K562 (cell line): Measurements from ENCODE around the gene CALM3. TPM values are rescaled to one million over a fixed set of nuclear protein-coding genes. Genes with fewer than 3 reads are reported as not detected.
A peak's percentile ranks its signal among the peaks of the same experiment; 100 is the strongest.

Source experiments
- AFF1 ChIP-seq, 2 experiments: fragments of 450-650 bp; IDR thresholded peaks; 2 replicates each; pipeline ENCODE4 v1.6.1; 2018; ENCODE audit warnings: mild to moderate bottlenecking in 2 of 2, low read depth in 1 of 2; ENCODE audit not compliant: partially characterized antibody in 2 of 2
- GTF2A2 ChIP-seq: IDR thresholded peaks from 2 replicates; pipeline ENCODE4 v1.6.1; 2016; ENCODE audit warnings: mild to moderate bottlenecking, missing genetic modification characterization, missing compliant biosample characterization
- IRF1 ChIP-seq: sonication (generic); formaldehyde crosslinking; IDR thresholded peaks from 2 replicates; pipeline ENCODE4 v1.8.0; 2022; ENCODE audit warnings: missing genetic modification reagents, mild to moderate bottlenecking, borderline replicate concordance
- KDM4B ChIP-seq, 2 experiments: fragments of 450-650 bp in 1 of 2; sonication (generic) in 1 of 2; IDR thresholded peaks; 2 replicates each; pipeline ENCODE4 v1.6.1; 2016 to 2017; ENCODE audit warnings: borderline replicate concordance in 2 of 2, antibody characterized with exemption in 1 of 2, low read depth in 1 of 2, mild to moderate bottlenecking in 1 of 2
- KLF16 ChIP-seq: IDR thresholded peaks from 2 replicates; pipeline ENCODE4 v1.6.1; 2016; ENCODE audit warnings: antibody characterized with exemption
- RREB1 ChIP-seq: fragments of 250-450 bp; sonication (Bioruptor Pico); IDR thresholded peaks from 2 replicates; pipeline ENCODE4 v1.4.0; 2020
- ZBTB49 ChIP-seq: sonication (generic); formaldehyde crosslinking; IDR thresholded peaks from 2 replicates; pipeline ENCODE4 v1.8.0; 2022; ENCODE audit warnings: missing genetic modification reagents, mild to moderate bottlenecking, borderline replicate concordance
- ZNF639 ChIP-seq, 2 experiments: fragments of 200-800 bp in 1 of 2; sonication (Bioruptor generic) in 1 of 2; sonication (generic) in 1 of 2; formaldehyde crosslinking in 1 of 2; IDR thresholded peaks in 1 of 2; conservative IDR thresholded peaks in 1 of 2; 2 replicates each; pipeline versions ENCODE4 v1.5.0 to v1.6.1; 2016 to 2020; ENCODE audit warnings: missing compliant biosample characterization in 1 of 2, missing genetic modification characterization in 1 of 2, missing genetic modification reagents in 1 of 2
- ZNF696 ChIP-seq: fragments of 250-450 bp; sonication (Bioruptor Pico); conservative IDR thresholded peaks from 2 replicates; pipeline ENCODE4 v1.4.0; 2020; ENCODE audit warnings: mild to moderate bottlenecking, moderate library complexity
- polyA plus RNA-seq, 8 experiments: library from polyadenylated mRNA; depleted of rRNA in 4 of 8; stranded (reverse) in 5 of 8; unstranded in 3 of 8; fragments of >200 nt; fragmentation: Nextera tagmentation in 2 of 8; fragmentation: Illumina TruSeq in 1 of 8; extraction: Ambion mirVana in 2 of 8; extraction: Trizol in 1 of 8; gene quantifications; 2 replicates each; pipeline versions ENCODE4 v1.2.1 to v1.2.3, GENCODE V29; 2011 to 2014; ENCODE audit warnings: inconsistent platforms in 1 of 8, missing spikeins in 1 of 8
- total RNA-seq, 7 experiments: library from RNA; depleted of rRNA in 6 of 7; stranded (reverse); fragments of >200 nt in 6 of 7; fragmentation: Illumina TruSeq in 2 of 7; extraction: Trizol in 2 of 7; gene quantifications; 2 replicates each; pipeline versions ENCODE4 v1.2.1 to v1.2.3, GENCODE V29; 2011 to 2021; ENCODE audit warnings: low replicate concordance in 1 of 7

The CALM3 gene
- total and polyA plus RNA-seq, 9 of the 15 experiments (the other 6 are each of a cell fraction or from before 2014, with no cell fraction given) = 34.6 to 350 (median 156) TPM

GRCh38 chr19:46600384-46601317 lies 479 bp upstream of the CALM3 start (continued):
- TF ChIP-seq AFF1 (IDR thresholded peaks at IDR 0.05; ENCODE audit: low read depth in 1 of 2, partially characterized antibody in 2 of 2) (peak in 1 of 2 experiments; percentile 62), RREB1 (CRISPR knock-in tag) (no peak), ZBTB49 (CRISPR knock-in tag) (no peak), KDM4B (IDR thresholded peaks at IDR 0.05; ENCODE audit: borderline replicate concordance in 2 of 2, low read depth in 1 of 2) (peak in 1 of 2 experiments; percentile 43; a peak in 1 of 4 replicates), KLF16 (no peak), ZNF639 (CRISPR knock-in tag; conservative IDR thresholded peaks at IDR 0.05 in 1 of 2, IDR thresholded peaks at IDR 0.05 in 1 of 2) (peak in 1 of 2 experiments; percentile 98; a peak in 2 of 4 replicates), ZNF696 (CRISPR knock-in tag) (no peak), IRF1 (CRISPR knock-in tag) (no peak), GTF2A2 (tag) (peak; percentile 88)
